Lower leg skin (tissue), 3 donors: ENCODE results near the gene FLT3.

ENCODE experiments used
- POLR2A ChIP-seq, 2 donors: fragments of 450-650 bp; IDR thresholded peaks; one replicate each; pipeline ENCODE4 v1.6.1; 2016 to 2017; ENCODE audit warnings: antibody characterized with exemption in 2 of 2, mild to moderate bottlenecking in 1 of 2, moderate library complexity in 1 of 2
- TF ChIP-seq, protein P1 (sequence below), 3 donors: fragments of 450-650 bp; IDR thresholded peaks; one replicate each; pipeline ENCODE4 v1.5.1; 2016; ENCODE audit warnings: antibody characterized with exemption in 3 of 3, mild to moderate bottlenecking in 3 of 3, moderate library complexity in 2 of 3

DNA sequence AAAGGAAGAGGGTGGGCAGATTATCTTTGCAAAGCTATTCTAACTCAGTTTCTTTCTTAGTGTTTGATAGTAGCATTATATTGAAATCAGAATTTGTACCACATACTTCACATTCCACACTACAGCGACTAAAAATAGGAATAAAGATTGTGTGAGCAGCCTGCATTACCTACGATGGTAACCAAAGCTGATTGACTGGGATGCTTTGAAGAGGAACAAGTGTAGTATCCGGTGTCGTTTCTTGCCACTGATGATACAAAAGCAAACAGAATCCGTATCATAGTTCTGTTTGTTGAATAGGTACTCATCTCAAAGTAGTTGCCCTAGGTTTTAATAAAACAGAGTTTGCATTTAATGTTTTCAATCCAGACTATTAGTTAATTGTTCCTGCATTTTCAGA, 51.2 kb downstream of the FLT3 start:
- no peak for TF ChIP-seq POLR2A (IDR thresholded peaks at IDR 0.05)
- TF ChIP-seq, protein P1, sequence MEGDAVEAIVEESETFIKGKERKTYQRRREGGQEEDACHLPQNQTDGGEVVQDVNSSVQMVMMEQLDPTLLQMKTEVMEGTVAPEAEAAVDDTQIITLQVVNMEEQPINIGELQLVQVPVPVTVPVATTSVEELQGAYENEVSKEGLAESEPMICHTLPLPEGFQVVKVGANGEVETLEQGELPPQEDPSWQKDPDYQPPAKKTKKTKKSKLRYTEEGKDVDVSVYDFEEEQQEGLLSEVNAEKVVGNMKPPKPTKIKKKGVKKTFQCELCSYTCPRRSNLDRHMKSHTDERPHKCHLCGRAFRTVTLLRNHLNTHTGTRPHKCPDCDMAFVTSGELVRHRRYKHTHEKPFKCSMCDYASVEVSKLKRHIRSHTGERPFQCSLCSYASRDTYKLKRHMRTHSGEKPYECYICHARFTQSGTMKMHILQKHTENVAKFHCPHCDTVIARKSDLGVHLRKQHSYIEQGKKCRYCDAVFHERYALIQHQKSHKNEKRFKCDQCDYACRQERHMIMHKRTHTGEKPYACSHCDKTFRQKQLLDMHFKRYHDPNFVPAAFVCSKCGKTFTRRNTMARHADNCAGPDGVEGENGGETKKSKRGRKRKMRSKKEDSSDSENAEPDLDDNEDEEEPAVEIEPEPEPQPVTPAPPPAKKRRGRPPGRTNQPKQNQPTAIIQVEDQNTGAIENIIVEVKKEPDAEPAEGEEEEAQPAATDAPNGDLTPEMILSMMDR (IDR thresholded peaks at IDR 0.05) = no peak
